ENCODE measurements around the gene ABHD2. TPM values are rescaled to one million over a fixed set of nuclear protein-coding genes. Genes with fewer than 3 reads are reported as not detected.

ABHD2 gene
- total RNA-seq, 1 experiment from 2014 or later: 52.4 TPM

GRCh38 chr15:89164712-89165211 lies 76.5 kb downstream of the ABHD2 start:
- Histone ChIP-seq H3K27me3 (replicated peaks; ENCODE audit: insufficient read depth, low read depth, low read length, poor library complexity) (no peaks in the 10 kb centered on the region), H3K27ac (ENCODE audit: low read depth, low read length, poor library complexity, severe bottlenecking) (no peak overlapping the region), H3K36me3 (ENCODE audit: insufficient read depth, low read length, poor library complexity, severe bottlenecking) (no peaks in the 10 kb centered on the region), H3K9me3 (ENCODE audit: low read depth, low read length, poor library complexity, severe bottlenecking) (no peaks in the 10 kb centered on the region), H3K4me1 (ENCODE audit: insufficient read depth, low read length, poor library complexity, severe bottlenecking) (peaks cover 55% of the 10 kb centered on the region), H3K4me3 (ENCODE audit: low read depth, low read length, poor library complexity, severe bottlenecking) (no peak overlapping the region)
- DNase-seq (ENCODE audit: low spot score): no peak
- POLR2A ChIA-PET (ENCODE audit: low non-redundant PET): no interaction called here
- intact Hi-C loops (cut with micrococcal nuclease; ENCODE audit: unreplicated experiment): loop anchor here (5.0 kb wide), 1 partner anchor 267 kb away; the partner anchor contains the start of gene HAPLN3
- TF ChIP-seq EZH2 (IDR thresholded peaks at IDR 0.05; ENCODE audit: borderline replicate concordance, low read depth, low read length, poor library complexity, severe bottlenecking) (no peak), CTCF (conservative IDR thresholded peaks at IDR 0.05; ENCODE audit: low read depth, low read length) (no peak)
- no TSS peak for BruUV-seq (replicated peaks)
- CTCF ChIA-PET: no interaction called here

GRCh38 chr15:89165677-89166076 lies 77.4 kb downstream of the ABHD2 start:
- H3K27ac ChIP-seq (ENCODE audit: low read depth, low read length, poor library complexity, severe bottlenecking): peak overlapping the region; percentile 27
- intact Hi-C loops (cut with micrococcal nuclease; ENCODE audit: unreplicated experiment): loop anchor here (5.0 kb wide), 1 partner anchor 268 kb away; the partner anchor contains the start of gene HAPLN3
- TF ChIP-seq EZH2 (IDR thresholded peaks at IDR 0.05; ENCODE audit: borderline replicate concordance, low read depth, low read length, poor library complexity, severe bottlenecking) (no peak), CTCF (conservative IDR thresholded peaks at IDR 0.05; ENCODE audit: low read depth, low read length) (no peak)
- H3K36me3 ChIP-seq (ENCODE audit: insufficient read depth, low read length, poor library complexity, severe bottlenecking): no peaks in the 10 kb centered on the region
- ChIA-PET POLR2A (ENCODE audit: low non-redundant PET) (no interaction called here), CTCF (no interaction called here)
- no peaks in the 10 kb centered on the region for H3K27me3 ChIP-seq (replicated peaks; ENCODE audit: insufficient read depth, low read depth, low read length, poor library complexity)
- peak; percentile 35 for DNase-seq (ENCODE audit: low spot score)
- H3K4me1 ChIP-seq (ENCODE audit: insufficient read depth, low read length, poor library complexity, severe bottlenecking): peaks cover 55% of the 10 kb centered on the region
- H3K4me3 ChIP-seq (ENCODE audit: low read depth, low read length, poor library complexity, severe bottlenecking): no peak overlapping the region
- BruUV-seq (replicated peaks): no TSS peak
- no peaks in the 10 kb centered on the region for H3K9me3 ChIP-seq (ENCODE audit: low read depth, low read length, poor library complexity, severe bottlenecking)

GRCh38 chr15:89167267-89168176 lies 79.3 kb downstream of the ABHD2 start:
- intact Hi-C loops (cut with micrococcal nuclease; ENCODE audit: unreplicated experiment): loop anchor here (5.0 kb wide), 1 partner anchor 270 kb away; the partner anchor contains the start of gene HAPLN3
- DNase-seq (ENCODE audit: low spot score): peak; percentile 34
- ChIA-PET CTCF (interaction anchor here (1.0 to 1.1 kb wide), 2 partner anchors 10 to 17 kb away, joined by 3 to 6 read pairs; no protein-coding TSS in a partner anchor), POLR2A (ENCODE audit: low non-redundant PET) (no interaction called here)
- Histone ChIP-seq H3K27ac (ENCODE audit: low read depth, low read length, poor library complexity, severe bottlenecking) (no peak overlapping the region), H3K9me3 (ENCODE audit: low read depth, low read length, poor library complexity, severe bottlenecking) (no peaks in the 10 kb centered on the region), H3K4me1 (ENCODE audit: insufficient read depth, low read length, poor library complexity, severe bottlenecking) (peaks cover 50% of the 10 kb centered on the region), H3K27me3 (replicated peaks; ENCODE audit: insufficient read depth, low read depth, low read length, poor library complexity) (no peaks in the 10 kb centered on the region), H3K36me3 (ENCODE audit: insufficient read depth, low read length, poor library complexity, severe bottlenecking) (no peaks in the 10 kb centered on the region), H3K4me3 (ENCODE audit: low read depth, low read length, poor library complexity, severe bottlenecking) (no peak overlapping the region)
- TF ChIP-seq EZH2 (IDR thresholded peaks at IDR 0.05; ENCODE audit: borderline replicate concordance, low read depth, low read length, poor library complexity, severe bottlenecking) (no peak), CTCF (conservative IDR thresholded peaks at IDR 0.05; ENCODE audit: low read depth, low read length) (no peak)
- BruUV-seq (replicated peaks): no TSS peak
